ENCODE results near the gene PHF1. TPM values are rescaled to one million over a fixed set of nuclear protein-coding genes. Genes with fewer than 3 reads are reported as not detected.

Gene PHF1
- total and polyA plus RNA-seq, 2 of the 13 experiments (the other 11 are each of a cell fraction or from before 2014, with no cell fraction given), result 25.4 to 61.9 TPM

- no peak; the same call in 1 of the 2 replicates for TF ChIP-seq ZFAT (CRISPR knock-in tag; conservative IDR thresholded peaks at IDR 0.05)
- no peak; the same call in 1 of the 2 replicates for TF ChIP-seq ZNF672 (CRISPR knock-in tag; IDR thresholded peaks at IDR 0.05)
- TF ChIP-seq SRSF1 (optimal IDR thresholded peaks at IDR 0.05; ENCODE audit: low read depth, low read length), result no peak
- TF ChIP-seq, protein P1, sequence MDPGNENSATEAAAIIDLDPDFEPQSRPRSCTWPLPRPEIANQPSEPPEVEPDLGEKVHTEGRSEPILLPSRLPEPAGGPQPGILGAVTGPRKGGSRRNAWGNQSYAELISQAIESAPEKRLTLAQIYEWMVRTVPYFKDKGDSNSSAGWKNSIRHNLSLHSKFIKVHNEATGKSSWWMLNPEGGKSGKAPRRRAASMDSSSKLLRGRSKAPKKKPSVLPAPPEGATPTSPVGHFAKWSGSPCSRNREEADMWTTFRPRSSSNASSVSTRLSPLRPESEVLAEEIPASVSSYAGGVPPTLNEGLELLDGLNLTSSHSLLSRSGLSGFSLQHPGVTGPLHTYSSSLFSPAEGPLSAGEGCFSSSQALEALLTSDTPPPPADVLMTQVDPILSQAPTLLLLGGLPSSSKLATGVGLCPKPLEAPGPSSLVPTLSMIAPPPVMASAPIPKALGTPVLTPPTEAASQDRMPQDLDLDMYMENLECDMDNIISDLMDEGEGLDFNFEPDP (CRISPR knock-in tag; conservative IDR thresholded peaks at IDR 0.05), result no peak
- TF ChIP-seq ZNF562 (CRISPR knock-in tag; IDR thresholded peaks at IDR 0.05; ENCODE audit: borderline replicate concordance), result no peak
- no peak for TF ChIP-seq ZNF670 (CRISPR knock-in tag; IDR thresholded peaks at IDR 0.05; ENCODE audit: borderline replicate concordance)
- no peak for TF ChIP-seq HBP1 (CRISPR knock-in tag; IDR thresholded peaks at IDR 0.05; ENCODE audit: low read depth)
- TF ChIP-seq ZNF800 (CRISPR knock-in tag; IDR thresholded peaks at IDR 0.05), result no peak
- TF ChIP-seq RBFOX2 (IDR thresholded peaks at IDR 0.05; ENCODE audit: low read depth, low read length), result no peak
- TF ChIP-seq CBX5 (CRISPR knock-in tag; IDR thresholded peaks at IDR 0.05; ENCODE audit: borderline replicate concordance), result no peak
- TF ChIP-seq MTF2 (CRISPR knock-in tag; IDR thresholded peaks at IDR 0.05; ENCODE audit: borderline replicate concordance), result no peak
- no peak for TF ChIP-seq DBP (CRISPR knock-in tag; IDR thresholded peaks at IDR 0.05; ENCODE audit: not compliant biosample characterization)
- TF ChIP-seq ZNF337 (CRISPR knock-in tag; IDR thresholded peaks at IDR 0.05; ENCODE audit: borderline replicate concordance, low read depth), result no peak
- TF ChIP-seq SATB2 (CRISPR knock-in tag; IDR thresholded peaks at IDR 0.05), result no peak
- TF ChIP-seq FIP1L1 (IDR thresholded peaks at IDR 0.05; ENCODE audit: borderline replicate concordance, insufficient read depth, low read depth, low read length), result no peak
- TF ChIP-seq SIX1 (CRISPR knock-in tag; IDR thresholded peaks at IDR 0.05; ENCODE audit: borderline replicate concordance), result no peak; the same call in 1 of the 2 replicates
- TF ChIP-seq, protein P2, sequence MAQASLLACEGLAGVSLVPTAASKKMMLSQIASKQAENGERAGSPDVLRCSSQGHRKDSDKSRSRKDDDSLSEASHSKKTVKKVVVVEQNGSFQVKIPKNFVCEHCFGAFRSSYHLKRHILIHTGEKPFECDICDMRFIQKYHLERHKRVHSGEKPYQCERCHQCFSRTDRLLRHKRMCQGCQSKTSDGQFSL (CRISPR knock-in tag; IDR thresholded peaks at IDR 0.05), result no peak
- no peak for TF ChIP-seq ZNF484 (CRISPR knock-in tag; IDR thresholded peaks at IDR 0.05; ENCODE audit: borderline replicate concordance, low read depth)
- TF ChIP-seq ZC3H4 (CRISPR knock-in tag; IDR thresholded peaks at IDR 0.05; ENCODE audit: borderline replicate concordance), result no peak
- TF ChIP-seq PLSCR1 (CRISPR knock-in tag; IDR thresholded peaks at IDR 0.05; ENCODE audit: borderline replicate concordance), result no peak
- TF ChIP-seq PCBP1 (IDR thresholded peaks at IDR 0.05; ENCODE audit: borderline replicate concordance, low read depth, low read length), result no peak
- TF ChIP-seq EHMT2 (IDR thresholded peaks at IDR 0.05; ENCODE audit: borderline replicate concordance, low read depth, low read length), result no peak
Measured at GRCh38 chr6:33417128-33417902, 6.5 kb downstream of the PHF1 start (continued).
